MCF 10A (cell line): Measurements from ENCODE around the gene APCDD1L. TPM values are rescaled to one million over a fixed set of nuclear protein-coding genes. Genes with fewer than 3 reads are reported as not detected.

Experiments used
- BruUV-seq: library from RNA; stranded (reverse); fragments of 400-500 nt; replicated peaks from 2 replicates; lab custom pipeline; 2021; lab: Mats Ljungman, UMichigan
- CTCF ChIA-PET: fragments of 300-600 bp; sonication (Branson Sonifier 250); formaldehyde crosslinking; extraction: SDS; loops from one replicate; lab custom pipeline; 2021; ENCODE audit warnings: antibody characterized with exemption, inconsistent platforms; lab: Yijun Ruan, JAX
- POLR2A ChIA-PET: fragments of 300-600, 350-650 bp; sonication (Branson Sonifier 250); formaldehyde crosslinking; extraction: SDS; loops from one replicate; lab custom pipeline; 2020; ENCODE audit warnings: antibody characterized with exemption, inconsistent platforms; lab: Yijun Ruan, JAX
- DNase-seq: peaks from one replicate; pipeline ENCODE4 v3.0.0-alpha.2; 2018; ENCODE audit not compliant: unreplicated experiment
- H3K27ac Mint-ChIP-seq: one replicate; pipeline ENCODE4 v1.8.0; 2022; ENCODE audit warnings: mild to moderate bottlenecking, low read depth, mixed read lengths; ENCODE audit not compliant: unreplicated experiment
- H3K27me3 Mint-ChIP-seq: one replicate; pipeline ENCODE4 v1.8.0; 2022; ENCODE audit warnings: mixed read lengths; ENCODE audit not compliant: insufficient read depth, unreplicated experiment
- H3K36me3 Mint-ChIP-seq: one replicate; pipeline ENCODE4 v1.8.0; 2022; ENCODE audit warnings: mild to moderate bottlenecking, moderate library complexity, mixed read lengths; ENCODE audit not compliant: insufficient read depth, unreplicated experiment
- H3K4me1 Mint-ChIP-seq: one replicate; pipeline ENCODE4 v1.8.0; 2022; ENCODE audit warnings: mixed read lengths; ENCODE audit not compliant: insufficient read depth, unreplicated experiment
- H3K4me3 Mint-ChIP-seq: one replicate; pipeline ENCODE4 v1.8.0; 2022; ENCODE audit warnings: mild to moderate bottlenecking, moderate library complexity, mixed read lengths; ENCODE audit not compliant: unreplicated experiment
- H3K9me3 Mint-ChIP-seq: one replicate; pipeline ENCODE4 v1.8.0; 2022; ENCODE audit warnings: mixed read lengths; ENCODE audit not compliant: unreplicated experiment
- CTCF ChIP-seq: fragments of 200-600 bp; IDR thresholded peaks from one replicate; pipeline ENCODE4 v1.8.0; 2022; ENCODE audit warnings: antibody characterized with exemption, mild to moderate bottlenecking; ENCODE audit not compliant: unreplicated experiment
- intact Hi-C: fragments of 100-400 bp; cut with micrococcal nuclease; formaldehyde crosslinking; loops from 2 replicates; pipeline ENCODE4 v1.14.1; 2022
- total RNA-seq: library from RNA; stranded (reverse); gene quantifications from 2 replicates; pipeline ENCODE4 v1.2.3, GENCODE V29; 2022

APCDD1L gene
- total RNA-seq, 1 experiment from 2014 or later, result 0.86 TPM

GRCh38 chr20:58444746-58445255 is 70.4 kb downstream of the APCDD1L start:
- Mint-ChIP-seq H3K27ac (peak overlapping the region; percentile 23), H3K36me3 (peaks cover 51% of the 10 kb centered on the region), H3K4me3 (no peak overlapping the region), H3K4me1 (no peaks in the 10 kb centered on the region), H3K27me3 (no peaks in the 10 kb centered on the region), H3K9me3 (no peaks in the 10 kb centered on the region)
- CTCF ChIA-PET, result interaction anchor here (0.6 to 0.9 kb wide), 3 partner anchors 12 to 60 kb away, joined by 5 to 7 read pairs (median 5); no protein-coding TSS in a partner anchor
- intact Hi-C loops, result no loop called here
- POLR2A ChIA-PET, result no interaction called here
- no peak for DNase-seq
- no peak for TF ChIP-seq CTCF
- no TSS peak for BruUV-seq

- ChIA-PET POLR2A (interaction anchor here (0.6 to 1.1 kb wide), 4 partner anchors 13 to 958 kb away, joined by 3 to 4 read pairs (median 4); no protein-coding TSS in a partner anchor), CTCF (interaction anchor here (0.7 to 1.0 kb wide), 4 partner anchors 149 to 235 kb away, joined by 3 to 5 read pairs (median 3); no protein-coding TSS in a partner anchor)
- H3K4me3 Mint-ChIP-seq, result no peak overlapping the region
- H3K4me1 Mint-ChIP-seq, result no peaks in the 10 kb centered on the region
- H3K9me3 Mint-ChIP-seq, result no peaks in the 10 kb centered on the region
- peaks cover 54% of the 10 kb centered on the region for H3K36me3 Mint-ChIP-seq
- no peak for DNase-seq
- H3K27me3 Mint-ChIP-seq, result no peaks in the 10 kb centered on the region
- no peak for TF ChIP-seq CTCF
- no peak overlapping the region for H3K27ac Mint-ChIP-seq
- intact Hi-C loops, result no loop called here
- BruUV-seq, result no TSS peak
Measured at GRCh38 chr20:58441723-58442122, 73.5 kb downstream of the APCDD1L start.

GRCh38 chr20:58440021-58440767 is 75.0 kb downstream of the APCDD1L start:
- Mint-ChIP-seq H3K27ac (no peak overlapping the region), H3K4me3 (no peak overlapping the region), H3K27me3 (no peaks in the 10 kb centered on the region), H3K36me3 (peaks cover 57% of the 10 kb centered on the region), H3K4me1 (no peaks in the 10 kb centered on the region), H3K9me3 (no peaks in the 10 kb centered on the region)
- ChIA-PET CTCF (interaction anchor here (0.5 to 2.8 kb wide), 3 partner anchors 7 to 1015 kb away, joined by 3 to 15 read pairs (median 3); no protein-coding TSS in a partner anchor), POLR2A (no interaction called here)
- BruUV-seq, result no TSS peak
- no peak for TF ChIP-seq CTCF
- DNase-seq, result no peak
- intact Hi-C loops, result no loop called here
